ENCODE results near the gene STAU1. TPM values are rescaled to one million over a fixed set of nuclear protein-coding genes. Genes with fewer than 3 reads are reported as not detected.
"Not testable (repeated sequence)": the region's sequence is repeated elsewhere in the genome, so short reads cannot be mapped to it uniquely, and the experiment has no call there.

The STAU1 gene
- total and polyA plus RNA-seq, 2 donors (not counting 1 experiment from before 2014, with no cell fraction given): 48.1 to 79.8 TPM

DNA sequence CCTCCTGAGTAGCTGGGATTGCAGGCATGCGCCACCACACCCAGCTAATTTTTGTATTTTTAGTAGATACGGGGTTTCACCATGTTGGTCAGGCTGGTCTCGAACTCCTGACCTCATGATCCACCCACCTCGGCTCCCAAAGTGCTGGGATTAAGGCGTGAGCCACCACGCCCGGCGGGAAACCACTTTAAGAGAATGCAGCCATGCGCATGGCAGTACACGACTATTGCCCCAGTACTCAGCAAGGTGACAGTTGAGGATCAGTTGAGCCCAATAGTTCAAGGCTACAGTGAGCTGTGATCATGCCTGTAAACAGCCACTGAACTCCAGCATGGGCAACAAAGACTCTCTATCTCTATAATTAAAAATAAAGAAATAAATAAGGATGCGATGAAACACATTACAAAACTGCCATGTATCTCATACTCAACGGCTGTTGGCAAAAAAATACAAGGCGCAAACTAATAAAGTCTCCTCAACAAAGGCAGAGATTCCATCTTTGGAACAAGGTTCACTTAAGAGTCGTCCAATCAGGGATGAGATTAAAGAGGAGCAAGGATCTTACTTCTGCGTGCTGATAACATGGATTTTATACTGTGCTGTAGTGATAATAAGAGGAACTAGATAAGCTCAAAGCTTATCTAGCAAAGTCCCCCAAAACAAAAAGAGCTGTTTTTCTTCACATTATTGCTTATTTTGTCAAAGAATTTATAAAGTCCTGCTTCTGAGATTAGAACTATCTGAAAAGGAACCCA, 51.1 kb downstream of the STAU1 start:
- peaks cover 5% of the 10 kb centered on the region for H3K36me3 ChIP-seq (ENCODE audit: control insufficient read depth, insufficient read depth, low read length)
- H3K9ac ChIP-seq (ENCODE audit: insufficient read depth, low read length): no peak overlapping the region
- DNase-seq (ENCODE audit: low read depth in 2 of 2): no peak
- H3K79me2 ChIP-seq (ENCODE audit: control insufficient read depth, insufficient read depth, low read length): no peaks in the 10 kb centered on the region
- H2AFZ ChIP-seq (ENCODE audit: low read length): no peak overlapping the region
- no peak overlapping the region for H3K4me2 ChIP-seq (ENCODE audit: extremely low read depth, insufficient read depth, low read length)
- no peaks in the 10 kb centered on the region for H3K27me3 ChIP-seq (ENCODE audit: control insufficient read depth, insufficient read depth, low read length)
- no peak overlapping the region for H3K4me3 ChIP-seq (replicated peaks in 1 of 4; ENCODE audit: control extremely low read depth in 1 of 4, insufficient read depth in 1 of 4, low read depth in 3 of 4, low read length in 4 of 4)
- TF ChIP-seq, protein P1, sequence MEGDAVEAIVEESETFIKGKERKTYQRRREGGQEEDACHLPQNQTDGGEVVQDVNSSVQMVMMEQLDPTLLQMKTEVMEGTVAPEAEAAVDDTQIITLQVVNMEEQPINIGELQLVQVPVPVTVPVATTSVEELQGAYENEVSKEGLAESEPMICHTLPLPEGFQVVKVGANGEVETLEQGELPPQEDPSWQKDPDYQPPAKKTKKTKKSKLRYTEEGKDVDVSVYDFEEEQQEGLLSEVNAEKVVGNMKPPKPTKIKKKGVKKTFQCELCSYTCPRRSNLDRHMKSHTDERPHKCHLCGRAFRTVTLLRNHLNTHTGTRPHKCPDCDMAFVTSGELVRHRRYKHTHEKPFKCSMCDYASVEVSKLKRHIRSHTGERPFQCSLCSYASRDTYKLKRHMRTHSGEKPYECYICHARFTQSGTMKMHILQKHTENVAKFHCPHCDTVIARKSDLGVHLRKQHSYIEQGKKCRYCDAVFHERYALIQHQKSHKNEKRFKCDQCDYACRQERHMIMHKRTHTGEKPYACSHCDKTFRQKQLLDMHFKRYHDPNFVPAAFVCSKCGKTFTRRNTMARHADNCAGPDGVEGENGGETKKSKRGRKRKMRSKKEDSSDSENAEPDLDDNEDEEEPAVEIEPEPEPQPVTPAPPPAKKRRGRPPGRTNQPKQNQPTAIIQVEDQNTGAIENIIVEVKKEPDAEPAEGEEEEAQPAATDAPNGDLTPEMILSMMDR (conservative IDR thresholded peaks at IDR 0.05 in 1 of 2, IDR thresholded peaks at IDR 0.05 in 1 of 2; ENCODE audit: low read depth in 1 of 2, low read length in 2 of 2): no peak
- no peak for TF ChIP-seq EZH2 (IDR thresholded peaks at IDR 0.05; ENCODE audit: low read length, missing control alignments)
- peaks cover 2% of the 10 kb centered on the region for H4K20me1 ChIP-seq (ENCODE audit: control insufficient read depth, extremely low read depth, insufficient read depth, low read length)
- H3K27ac ChIP-seq (ENCODE audit: insufficient read depth, low read length): no peak overlapping the region
- H3K9me3 ChIP-seq (ENCODE audit: control insufficient read depth, insufficient read depth, low read depth, low read length): no peaks in the 10 kb centered on the region
- no peaks in the 10 kb centered on the region for H3K4me1 ChIP-seq (ENCODE audit: control insufficient read depth, extremely low read depth, insufficient read depth, low read length)

DNA sequence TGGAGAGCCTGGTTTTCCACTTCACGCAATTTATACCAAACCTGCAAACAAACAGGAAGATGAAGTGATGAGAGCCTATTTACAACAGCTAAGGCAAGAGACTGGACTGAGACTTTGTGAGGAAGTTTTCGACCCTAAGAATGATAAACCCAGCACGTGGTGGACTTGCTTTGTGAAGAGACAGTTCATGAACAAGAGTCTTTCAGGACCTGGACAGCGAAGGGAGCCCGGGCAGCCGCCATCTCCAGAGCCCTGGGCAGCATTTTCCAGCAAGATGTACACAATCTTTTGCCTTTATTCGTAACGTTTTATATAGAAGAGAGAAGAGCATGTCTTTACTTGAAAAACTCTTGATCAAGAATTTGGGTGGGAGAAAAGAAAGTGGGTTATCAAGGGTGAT, 53.3 kb downstream of the STAU1 start:
- H2AFZ ChIP-seq (ENCODE audit: low read length); H3K9ac ChIP-seq (ENCODE audit: insufficient read depth, low read length); H3K4me3 ChIP-seq (replicated peaks in 1 of 4; ENCODE audit: control extremely low read depth in 1 of 4, insufficient read depth in 1 of 4, low read depth in 3 of 4, low read length in 4 of 4); H3K36me3 ChIP-seq (ENCODE audit: control insufficient read depth, insufficient read depth, low read length); H3K27ac ChIP-seq (ENCODE audit: insufficient read depth, low read length); H3K27me3 ChIP-seq (ENCODE audit: control insufficient read depth, insufficient read depth, low read length); H3K4me1 ChIP-seq (ENCODE audit: control insufficient read depth, extremely low read depth, insufficient read depth, low read length); DNase-seq (ENCODE audit: low read depth in 2 of 2); H3K9me3 ChIP-seq (ENCODE audit: control insufficient read depth, insufficient read depth, low read depth, low read length); H3K79me2 ChIP-seq (ENCODE audit: control insufficient read depth, insufficient read depth, low read length); H3K4me2 ChIP-seq (ENCODE audit: extremely low read depth, insufficient read depth, low read length); H4K20me1 ChIP-seq (ENCODE audit: control insufficient read depth, extremely low read depth, insufficient read depth, low read length): not testable (repeated sequence)

DNA sequence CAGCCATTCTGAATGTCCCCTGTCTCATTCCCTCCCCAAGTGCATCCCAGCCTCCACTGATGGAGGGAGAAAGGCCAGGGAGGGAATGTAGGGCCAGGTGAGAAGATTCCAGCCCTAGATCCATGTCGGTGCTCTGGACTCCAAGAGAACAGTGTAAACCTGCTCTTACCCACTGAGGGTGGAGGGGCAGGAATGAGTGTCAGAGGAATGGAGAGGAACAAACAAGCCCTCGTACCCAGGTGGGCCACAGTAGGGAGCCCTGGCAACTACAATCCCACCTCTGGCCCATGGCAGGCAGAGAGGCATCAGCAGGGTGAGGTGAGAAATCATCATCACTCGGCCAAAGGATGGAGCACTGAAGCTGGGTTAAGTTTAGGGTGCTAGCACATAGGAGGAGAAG, 54.6 kb downstream of the STAU1 start:
- DNase-seq (ENCODE audit: low read depth in 2 of 2): no peak
- no peak overlapping the region for H2AFZ ChIP-seq (ENCODE audit: low read length)
- TF ChIP-seq, protein P1 (conservative IDR thresholded peaks at IDR 0.05 in 1 of 2, IDR thresholded peaks at IDR 0.05 in 1 of 2; ENCODE audit: low read depth in 1 of 2, low read length in 2 of 2): no peak
- no peak for TF ChIP-seq EZH2 (IDR thresholded peaks at IDR 0.05; ENCODE audit: low read length, missing control alignments)
- no peak overlapping the region for H3K4me3 ChIP-seq (replicated peaks in 1 of 4; ENCODE audit: control extremely low read depth in 1 of 4, insufficient read depth in 1 of 4, low read depth in 3 of 4, low read length in 4 of 4)
- H4K20me1 ChIP-seq (ENCODE audit: control insufficient read depth, extremely low read depth, insufficient read depth, low read length): peaks cover 2% of the 10 kb centered on the region
- H3K4me1 ChIP-seq (ENCODE audit: control insufficient read depth, extremely low read depth, insufficient read depth, low read length): no peaks in the 10 kb centered on the region
- no peaks in the 10 kb centered on the region for H3K9me3 ChIP-seq (ENCODE audit: control insufficient read depth, insufficient read depth, low read depth, low read length)
- no peaks in the 10 kb centered on the region for H3K79me2 ChIP-seq (ENCODE audit: control insufficient read depth, insufficient read depth, low read length)
- no peak overlapping the region for H3K4me2 ChIP-seq (ENCODE audit: extremely low read depth, insufficient read depth, low read length)
- H3K36me3 ChIP-seq (ENCODE audit: control insufficient read depth, insufficient read depth, low read length): peaks cover 7% of the 10 kb centered on the region
- H3K9ac ChIP-seq (ENCODE audit: insufficient read depth, low read length): no peak overlapping the region
- H3K27ac ChIP-seq (ENCODE audit: insufficient read depth, low read length): peak overlapping the region; percentile 4
- no peaks in the 10 kb centered on the region for H3K27me3 ChIP-seq (ENCODE audit: control insufficient read depth, insufficient read depth, low read length)

Measured in fibroblast of lung (primary cell).